H9 (cell line): ENCODE data around the gene CD81. TPM values are rescaled to one million over a fixed set of nuclear protein-coding genes. Genes with fewer than 3 reads are reported as not detected.

Experiments used
- DNase-seq: peaks from one replicate; pipeline ENCODE4 v3.0.0-alpha.2; 2017
- H2AFZ ChIP-seq: one replicate; pipeline ENCODE4 v1.6.1; 2013; ENCODE audit warnings: mild to moderate bottlenecking, low read length, control low read depth, moderate library complexity
- H2AK5ac ChIP-seq: 2 replicates; pipeline ENCODE4 v1.6.1; 2013; ENCODE audit warnings: low read length, control low read depth, mixed read lengths; ENCODE audit not compliant: insufficient read length
- H2BK120ac ChIP-seq: one replicate; pipeline ENCODE4 v1.6.1; 2013; ENCODE audit warnings: low read depth, mild to moderate bottlenecking, low read length, control low read depth, inconsistent platforms; ENCODE audit not compliant: poor library complexity, severe bottlenecking
- H2BK12ac ChIP-seq: 2 replicates; pipeline ENCODE4 v1.6.1; 2013; ENCODE audit warnings: low read length, control low read depth, mixed read lengths, low read depth; ENCODE audit not compliant: insufficient read length
- H2BK15ac ChIP-seq: 2 replicates; pipeline ENCODE4 v1.6.1; 2013; ENCODE audit warnings: low read depth, low read length, control low read depth
- H2BK20ac ChIP-seq: one replicate; pipeline ENCODE4 v1.6.1; 2013; ENCODE audit warnings: low read depth, mild to moderate bottlenecking, low read length, control low read depth, inconsistent platforms; ENCODE audit not compliant: poor library complexity, severe bottlenecking
- H2BK5ac ChIP-seq: 2 replicates; pipeline ENCODE4 v1.6.1; 2013; ENCODE audit warnings: low read length, control low read depth, mixed read lengths; ENCODE audit not compliant: insufficient read length
- H3K14ac ChIP-seq: 2 replicates; pipeline ENCODE4 v1.6.1; 2013; ENCODE audit warnings: low read length, control low read depth; ENCODE audit not compliant: insufficient read depth
- H3K18ac ChIP-seq: 2 replicates; pipeline ENCODE4 v1.6.1; 2013; ENCODE audit warnings: low read depth, mild to moderate bottlenecking, mixed read lengths, low read length, control low read depth; ENCODE audit not compliant: insufficient read length
- H3K23ac ChIP-seq: 2 replicates; pipeline ENCODE4 v1.6.1; 2013; ENCODE audit warnings: low read length, control low read depth, mixed read lengths, low read depth; ENCODE audit not compliant: insufficient read length
- H3K23me2 ChIP-seq: 2 replicates; pipeline ENCODE4 v1.6.1; 2013; ENCODE audit warnings: low read depth, mild to moderate bottlenecking, mixed read lengths, low read length, control low read depth; ENCODE audit not compliant: insufficient read length, poor library complexity, severe bottlenecking
- H3K27ac ChIP-seq: 2 replicates; pipeline ENCODE4 v1.5.1; 2013; ENCODE audit warnings: low read length, control low read depth, mixed read lengths, low read depth; ENCODE audit not compliant: insufficient read length
- H3K27me3 ChIP-seq: 2 replicates; pipeline ENCODE4 v1.6.1; 2013; ENCODE audit warnings: low read length, control low read depth, inconsistent platforms; ENCODE audit not compliant: insufficient read depth
- H3K4ac ChIP-seq: 2 replicates; pipeline ENCODE4 v1.6.1; 2013; ENCODE audit warnings: low read depth, mild to moderate bottlenecking, control low read depth, inconsistent platforms, low read length, moderate library complexity
- H3K4me1 ChIP-seq: 2 replicates; pipeline ENCODE4 v1.6.1; 2013; ENCODE audit warnings: low read length, control low read depth, inconsistent platforms; ENCODE audit not compliant: insufficient read depth
- H3K4me2 ChIP-seq: 2 replicates; pipeline ENCODE4 v1.6.1; 2013; ENCODE audit warnings: low read length, control low read depth, mixed read lengths; ENCODE audit not compliant: insufficient read length, insufficient read depth
- H3K56ac ChIP-seq: 2 replicates; pipeline ENCODE4 v1.6.1; 2013; ENCODE audit warnings: low read depth, mild to moderate bottlenecking, mixed read lengths, low read length, control low read depth; ENCODE audit not compliant: insufficient read length
- H3K79me1 ChIP-seq: 2 replicates; pipeline ENCODE4 v1.6.1; 2013; ENCODE audit warnings: low read depth, mild to moderate bottlenecking, moderate library complexity, low read length, control low read depth, inconsistent platforms; ENCODE audit not compliant: insufficient read depth, poor library complexity, severe bottlenecking
- H3K79me2 ChIP-seq: 2 replicates; pipeline ENCODE4 v1.6.1; 2013; ENCODE audit warnings: low read length, control low read depth, inconsistent platforms; ENCODE audit not compliant: insufficient read depth
- H3K9ac ChIP-seq: 2 replicates; pipeline ENCODE4 v1.6.1; 2013; ENCODE audit warnings: low read length, control low read depth, mixed read lengths; ENCODE audit not compliant: insufficient read length; ENCODE audit errors: extremely low read depth
- H3K9me3 ChIP-seq: one replicate; pipeline ENCODE4 v1.6.1; 2013; ENCODE audit warnings: low read depth, low read length, inconsistent platforms; ENCODE audit not compliant: control insufficient read depth
- H3T11ph ChIP-seq: one replicate; pipeline ENCODE4 v1.6.1; 2013; ENCODE audit warnings: mild to moderate bottlenecking, low read length, control low read depth, inconsistent platforms
- H4K20me1 ChIP-seq: one replicate; pipeline ENCODE4 v1.6.1; 2013; ENCODE audit not compliant: control insufficient read depth, insufficient read length, insufficient read depth
- H4K5ac ChIP-seq: 2 replicates; pipeline ENCODE4 v1.6.1; 2013; ENCODE audit warnings: low read depth, mild to moderate bottlenecking, mixed read lengths, low read length, control low read depth; ENCODE audit not compliant: insufficient read length
- H4K8ac ChIP-seq: replicated peaks from 2 replicates; pipeline ENCODE4 v1.6.1; 2013; ENCODE audit warnings: low read length, control low read depth, mixed read lengths, low read depth; ENCODE audit not compliant: insufficient read length
- H4K91ac ChIP-seq: 2 replicates; pipeline ENCODE4 v1.6.1; 2013; ENCODE audit warnings: low read depth, mild to moderate bottlenecking, moderate library complexity, mixed read lengths, low read length, control low read depth; ENCODE audit not compliant: insufficient read length
- H3K27ac Mint-ChIP-seq, 3 experiments: 2 replicates in 2 of 3; 3 replicates in 1 of 3; pipeline ENCODE4 v1.8.0; 2020 to 2021; ENCODE audit warnings: mixed read lengths in 3 of 3, mild to moderate bottlenecking in 1 of 3, moderate library complexity in 1 of 3
- H3K27me3 Mint-ChIP-seq: 2 replicates; pipeline ENCODE4 v1.8.0; 2021; ENCODE audit warnings: low read depth, mild to moderate bottlenecking, moderate library complexity, mixed read lengths
- H3K36me3 Mint-ChIP-seq, 3 experiments: 2 replicates in 2 of 3; 3 replicates in 1 of 3; pipeline ENCODE4 v1.8.0; 2020 to 2021; ENCODE audit warnings: low read depth in 3 of 3, mixed read lengths in 3 of 3; ENCODE audit not compliant: insufficient read depth in 1 of 3
- H3K4me1 Mint-ChIP-seq, 2 experiments: 2 replicates each; pipeline ENCODE4 v1.8.0; 2020; ENCODE audit warnings: mixed read lengths in 2 of 2
- H3K4me3 Mint-ChIP-seq, 2 experiments: 2 replicates in 1 of 2; 3 replicates in 1 of 2; pipeline ENCODE4 v1.8.0; 2020 to 2021; ENCODE audit warnings: mild to moderate bottlenecking in 2 of 2, mixed read lengths in 2 of 2, moderate library complexity in 1 of 2
- H3K9me3 Mint-ChIP-seq, 2 experiments: 2 replicates in 1 of 2; 3 replicates in 1 of 2; pipeline ENCODE4 v1.8.0; 2020; ENCODE audit warnings: mild to moderate bottlenecking in 2 of 2, mixed read lengths in 2 of 2, moderate library complexity in 1 of 2
- CTCF ChIP-seq: fragments of 200-600 bp; sonication (generic); conservative IDR thresholded peaks from 3 replicates; pipeline ENCODE4 v1.8.0; 2021; ENCODE audit warnings: antibody characterized with exemption, mild to moderate bottlenecking
- WGBS: extraction: QIAGEN DNeasy Blood & Tissue Kit; methylation state at CpG from one replicate; pipeline ENCODE4 v1.1.7; 2013; ENCODE audit warnings: missing lambda C conversion rate, low lambda C conversion rate, mixed read lengths; ENCODE audit not compliant: insufficient read length; ENCODE audit errors: extremely low coverage; 5-methylcytosine and 5-hydroxymethylcytosine counted together
- total RNA-seq: library from RNA; stranded (reverse); gene quantifications from 2 replicates; pipeline ENCODE4 v1.2.1, GENCODE V29; 2021

CD81 gene
- total RNA-seq, 1 experiment from 2014 or later = 246 TPM

DNA sequence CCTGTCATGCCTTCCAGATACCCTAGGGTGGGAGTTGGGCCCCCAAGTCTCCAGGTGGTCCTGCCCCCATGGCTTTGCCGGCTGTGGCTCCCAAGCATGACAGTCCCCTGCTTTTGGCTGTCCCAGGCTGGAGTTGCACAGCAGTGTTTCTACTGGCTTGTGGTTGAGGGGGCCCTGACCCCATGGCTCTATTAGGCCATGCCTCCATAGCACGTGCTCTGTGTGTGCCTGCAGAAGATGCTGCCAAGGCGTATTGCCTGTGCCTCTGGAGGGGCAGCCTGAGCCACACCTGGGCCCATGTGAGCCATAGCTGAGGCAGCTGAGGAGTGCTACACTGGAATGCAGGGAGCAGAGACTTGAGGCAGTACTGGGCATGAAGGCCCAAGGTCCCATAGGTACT lies 25.4 kb upstream of the CD81 start:
- Histone ChIP-seq H2BK12ac (no peak overlapping the region), H3K18ac (no peak overlapping the region), H3K27me3 (no peaks in the 10 kb centered on the region; the same call in 1 of the 2 replicates), H4K91ac (no peak overlapping the region), H4K5ac (no peak overlapping the region), H2BK5ac (no peak overlapping the region), H2AFZ (no peak overlapping the region), H3K4me2 (no peak overlapping the region), H3K79me1 (no peaks in the 10 kb centered on the region), H4K20me1 (no peaks in the 10 kb centered on the region), H3K27ac (no peak overlapping the region), H3K56ac (no peak overlapping the region), H2BK20ac (no peak overlapping the region), H3K23ac (no peak overlapping the region), H3K9me3 (peaks cover 13% of the 10 kb centered on the region), H2BK15ac (no peak overlapping the region), H3T11ph (no peak overlapping the region), H4K8ac (no peak overlapping the region), H3K14ac (no peak overlapping the region), H3K4ac (no peak overlapping the region), H3K4me1 (no peaks in the 10 kb centered on the region), H2AK5ac (no peak overlapping the region), H3K9ac (no peak overlapping the region), H2BK120ac (no peak overlapping the region), H3K79me2 (no peaks in the 10 kb centered on the region), H3K23me2 (peaks cover 2% of the 10 kb centered on the region)
- no peak overlapping the region for H3K4me3 Mint-ChIP-seq
- H3K9me3 Mint-ChIP-seq = peaks cover 49 to 61% of the 10 kb centered on the region in 2 experiments
- peaks cover 56% of the 10 kb centered on the region for H3K27me3 Mint-ChIP-seq
- H3K36me3 Mint-ChIP-seq = peaks cover 7 to 9% (median 8%) of the 10 kb centered on the region in 3 experiments; a peak in 3 of 7 replicates
- peaks cover 0 to 5% of the 10 kb centered on the region in 2 experiments; a peak in 1 of 4 replicates for H3K4me1 Mint-ChIP-seq
- TF ChIP-seq CTCF = no peak
- no peak overlapping the region for H3K27ac Mint-ChIP-seq
- WGBS = no CpG with 5 or more reads among the region's 3 CpGs
- DNase-seq = no peak
